Hindlimb muscle (tissue), 1 donor: ENCODE data around the gene SCYL3. TPM values are rescaled to one million over a fixed set of nuclear protein-coding genes. Genes with fewer than 3 reads are reported as not detected.
"Not testable (repeated sequence)": the region's sequence is repeated elsewhere in the genome, so short reads cannot be mapped to it uniquely, and the experiment has no call there.

ENCODE experiments used
- DNase-seq: peaks from one replicate; pipeline ENCODE4 v3.0.0-alpha.2; 2013
- polyA plus RNA-seq: library from polyadenylated mRNA; unstranded; fragments of 120-200 nt; gene quantifications from one replicate; pipeline ENCODE4 v1.2.1, GENCODE V29; 2013; ENCODE audit not compliant: insufficient read length

SCYL3 gene
- polyA plus RNA-seq, 1 donor, result 10.6 TPM

- DNase-seq, result no peak
These were observed 81.6 kb downstream of the SCYL3 start for GRCh38 chr1:169812131-169812530.

GRCh38 chr1:169811418-169812035 lies 82.2 kb downstream of the SCYL3 start:
- not testable (repeated sequence) for DNase-seq

GRCh38 chr1:169809370-169810095 lies 84.2 kb downstream of the SCYL3 start:
- peak; percentile 38 for DNase-seq

GRCh38 chr1:169804941-169805340 lies 88.8 kb downstream of the SCYL3 start:
- DNase-seq, result no peak

- no peak for DNase-seq
These were observed 90.8 kb downstream of the SCYL3 start for GRCh38 chr1:169802888-169803287.

Other genes with a start within 250 kb of the SCYL3 start
- gene SELL, start 182.3 kb downstream of the SCYL3 start, polyA plus RNA-seq, result 2.6 TPM
- 1.3 TPM for gene SELE, start 159.8 kb downstream of the SCYL3 start, polyA plus RNA-seq
- 6.4 TPM for gene METTL18, start 99.0 kb downstream of the SCYL3 start, polyA plus RNA-seq
- 39.9 TPM for gene KIFAP3, start 180.8 kb upstream of the SCYL3 start, polyA plus RNA-seq